Muscle layer of colon (tissue), 2 donors: ENCODE results near the gene ABCA13.

ENCODE experiments used
- H3K27ac ChIP-seq: one replicate; pipeline ENCODE4 v1.7.0; 2013; ENCODE audit warnings: low read depth, mild to moderate bottlenecking, low read length, moderate library complexity
- H3K27me3 ChIP-seq, 2 donors: one replicate each; pipeline ENCODE4 v1.7.0; 2013; ENCODE audit warnings: low read length in 2 of 2, mild to moderate bottlenecking in 2 of 2; ENCODE audit not compliant: insufficient read depth in 2 of 2, control insufficient read depth in 1 of 2
- H3K36me3 ChIP-seq: one replicate; pipeline ENCODE4 v1.7.0; 2013; ENCODE audit warnings: mild to moderate bottlenecking, low read length; ENCODE audit not compliant: insufficient read depth
- H3K4me1 ChIP-seq: one replicate; pipeline ENCODE4 v1.7.0; 2013; ENCODE audit warnings: mild to moderate bottlenecking, low read length; ENCODE audit not compliant: insufficient read depth
- H3K4me3 ChIP-seq, 2 donors: one replicate each; pipeline ENCODE4 v1.7.0; 2013; ENCODE audit warnings: low read length in 2 of 2, low read depth in 1 of 2, mild to moderate bottlenecking in 1 of 2, moderate library complexity in 1 of 2
- H3K9ac ChIP-seq: one replicate; pipeline ENCODE4 v1.7.0; 2013; ENCODE audit warnings: low read length
- H3K9me3 ChIP-seq: one replicate; pipeline ENCODE4 v1.7.0; 2013; ENCODE audit warnings: mild to moderate bottlenecking, low read length
- donor health status: abdominal sarcoma.
- donor health status: Adenocarcinoma of cecum.

The ABCA13 gene

GRCh38 chr7:48337781-48338180, 166.5 kb downstream of the ABCA13 start:
- Histone ChIP-seq H3K4me1 (no peaks in the 10 kb centered on the region), H3K9me3 (no peaks in the 10 kb centered on the region), H3K27me3 (no peaks in the 10 kb centered on the region), H3K9ac (no peak overlapping the region), H3K4me3 (no peak overlapping the region), H3K36me3 (no peaks in the 10 kb centered on the region), H3K27ac (no peak overlapping the region)

DNA sequence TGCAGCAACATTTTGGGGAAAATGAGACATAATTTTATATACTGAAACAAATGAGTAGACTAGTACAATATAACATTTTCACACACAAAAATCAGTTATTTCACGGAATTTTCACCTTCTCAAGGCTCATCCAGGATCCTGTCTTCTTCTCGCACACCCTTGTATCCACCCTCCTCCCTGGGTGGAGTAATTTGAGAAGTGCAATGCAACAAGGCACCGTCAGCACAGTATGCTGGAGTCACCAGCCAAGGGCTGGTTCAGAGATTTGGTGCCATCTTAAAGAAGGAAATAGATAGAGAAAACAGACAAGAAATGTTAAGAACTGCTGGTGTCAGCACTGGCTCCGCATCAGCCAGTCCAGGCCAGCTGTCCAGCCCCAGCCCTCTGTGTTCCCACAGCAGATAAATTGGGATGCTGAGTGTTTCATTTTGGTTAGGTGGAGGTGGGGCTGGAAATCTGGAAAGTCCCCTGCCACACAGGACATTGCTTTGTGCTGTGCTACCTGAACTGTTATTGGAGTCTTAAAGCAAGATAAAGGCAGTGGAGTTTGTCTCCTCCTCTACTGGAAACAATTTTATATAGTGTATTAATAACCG, 176.1 kb downstream of the ABCA13 start:
- no peaks in the 10 kb centered on the region for H3K4me1 ChIP-seq
- no peaks in the 10 kb centered on the region for H3K36me3 ChIP-seq
- H3K9me3 ChIP-seq: no peaks in the 10 kb centered on the region
- no peak overlapping the region for H3K27ac ChIP-seq
- no peak overlapping the region for H3K4me3 ChIP-seq
- H3K27me3 ChIP-seq: no peaks in the 10 kb centered on the region
- H3K9ac ChIP-seq: no peak overlapping the region

DNA sequence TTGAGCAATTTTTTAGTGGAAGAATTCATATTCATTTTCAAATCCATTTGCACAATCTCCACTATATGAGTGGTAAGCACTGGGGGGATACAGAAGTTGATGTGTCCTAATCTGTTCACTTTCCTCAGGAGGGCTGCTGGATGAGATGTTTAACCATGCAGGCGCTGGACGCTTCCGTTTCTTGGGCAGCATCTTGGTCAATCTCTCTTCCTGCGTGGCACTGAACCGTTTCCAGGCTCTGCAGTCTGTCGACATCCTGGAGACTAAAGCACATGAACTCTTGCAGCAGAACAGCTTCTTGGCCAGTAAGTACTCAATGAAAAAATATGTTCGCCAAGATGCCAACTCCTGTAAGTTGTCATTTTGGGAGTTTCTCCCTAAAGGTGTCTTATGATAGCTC, 179.3 kb downstream of the ABCA13 start:
- H3K9ac ChIP-seq: no peak overlapping the region
- H3K36me3 ChIP-seq: no peaks in the 10 kb centered on the region
- no peaks in the 10 kb centered on the region for H3K9me3 ChIP-seq
- no peak overlapping the region for H3K27ac ChIP-seq
- H3K4me3 ChIP-seq: no peak overlapping the region
- no peaks in the 10 kb centered on the region for H3K4me1 ChIP-seq
- no peaks in the 10 kb centered on the region for H3K27me3 ChIP-seq

GRCh38 chr7:48351900-48352299, 180.6 kb downstream of the ABCA13 start:
- Histone ChIP-seq H3K9me3 (no peaks in the 10 kb centered on the region), H3K27me3 (no peaks in the 10 kb centered on the region), H3K4me3 (no peak overlapping the region), H3K4me1 (no peaks in the 10 kb centered on the region), H3K27ac (no peak overlapping the region), H3K36me3 (no peaks in the 10 kb centered on the region), H3K9ac (no peak overlapping the region)

GRCh38 chr7:48355346-48355745, 184.1 kb downstream of the ABCA13 start:
- Histone ChIP-seq H3K27me3 (no peaks in the 10 kb centered on the region), H3K9me3 (no peaks in the 10 kb centered on the region), H3K36me3 (no peaks in the 10 kb centered on the region), H3K4me3 (no peak overlapping the region), H3K27ac (no peak overlapping the region), H3K9ac (no peak overlapping the region), H3K4me1 (no peaks in the 10 kb centered on the region)

DNA sequence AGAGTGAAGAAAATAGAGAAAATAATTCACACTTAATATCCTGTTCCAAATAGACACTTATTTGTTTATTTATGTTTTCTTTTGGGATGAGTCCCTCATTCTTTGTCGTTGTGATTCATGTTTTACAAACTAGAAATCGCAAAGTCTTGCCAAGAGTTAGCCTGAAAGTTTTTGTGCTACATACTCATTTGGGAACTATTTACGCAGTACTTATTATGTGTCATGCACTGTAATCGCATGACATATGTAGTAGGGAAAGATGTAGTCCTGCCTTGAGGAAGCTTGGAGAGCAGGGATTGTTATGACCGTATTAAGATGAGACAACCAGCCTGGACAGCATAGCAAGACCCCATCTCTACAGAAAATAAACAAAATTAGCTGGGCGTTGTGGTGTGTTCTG, 189.3 kb downstream of the ABCA13 start:
- Histone ChIP-seq H3K9me3 (no peaks in the 10 kb centered on the region), H3K4me3 (no peak overlapping the region), H3K27ac (no peak overlapping the region), H3K27me3 (no peaks in the 10 kb centered on the region), H3K36me3 (no peaks in the 10 kb centered on the region), H3K4me1 (no peaks in the 10 kb centered on the region), H3K9ac (no peak overlapping the region)

GRCh38 chr7:48363174-48363573, 191.9 kb downstream of the ABCA13 start:
- Histone ChIP-seq H3K27me3 (no peaks in the 10 kb centered on the region), H3K27ac (no peak overlapping the region), H3K9me3 (no peaks in the 10 kb centered on the region), H3K4me3 (no peak overlapping the region), H3K9ac (no peak overlapping the region), H3K36me3 (no peaks in the 10 kb centered on the region), H3K4me1 (no peaks in the 10 kb centered on the region)

GRCh38 chr7:48365010-48365409, 193.8 kb downstream of the ABCA13 start:
- Histone ChIP-seq H3K27ac (no peak overlapping the region), H3K27me3 (no peaks in the 10 kb centered on the region), H3K9ac (no peak overlapping the region), H3K36me3 (no peaks in the 10 kb centered on the region), H3K9me3 (no peaks in the 10 kb centered on the region), H3K4me1 (no peaks in the 10 kb centered on the region), H3K4me3 (no peak overlapping the region)

DNA sequence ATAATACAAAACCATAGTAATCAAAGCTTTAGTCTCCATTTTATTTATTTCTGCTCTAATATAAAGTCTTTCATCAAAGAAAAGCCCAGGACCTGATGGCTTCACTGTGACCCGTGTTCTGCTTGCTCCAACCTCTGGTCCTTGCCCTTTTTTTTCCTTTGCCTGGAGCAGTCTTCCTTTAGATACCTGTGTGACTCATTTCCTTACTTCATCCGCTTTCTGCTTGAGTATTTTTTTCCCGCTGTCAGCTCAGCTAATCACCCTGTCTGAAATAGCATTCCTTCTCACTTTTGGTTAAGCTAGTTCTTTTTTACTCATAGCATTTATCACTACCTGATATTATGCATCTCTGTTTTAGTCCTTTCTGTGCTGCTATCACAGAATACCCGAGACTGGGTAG, 194.8 kb downstream of the ABCA13 start:
- no peak overlapping the region for H3K4me3 ChIP-seq
- no peaks in the 10 kb centered on the region for H3K4me1 ChIP-seq
- no peak overlapping the region for H3K27ac ChIP-seq
- no peaks in the 10 kb centered on the region for H3K36me3 ChIP-seq
- H3K9ac ChIP-seq: no peak overlapping the region
- H3K27me3 ChIP-seq: no peaks in the 10 kb centered on the region
- no peaks in the 10 kb centered on the region for H3K9me3 ChIP-seq

- Histone ChIP-seq H3K27me3 (no peaks in the 10 kb centered on the region), H3K9ac (no peak overlapping the region), H3K4me1 (no peaks in the 10 kb centered on the region), H3K9me3 (no peaks in the 10 kb centered on the region), H3K4me3 (no peak overlapping the region), H3K27ac (no peak overlapping the region), H3K36me3 (no peaks in the 10 kb centered on the region)
Measured at GRCh38 chr7:48376263-48376662, 205.0 kb downstream of the ABCA13 start.

- no peak overlapping the region for H3K27ac ChIP-seq
- no peak overlapping the region for H3K4me3 ChIP-seq
- no peak overlapping the region for H3K9ac ChIP-seq
- no peaks in the 10 kb centered on the region for H3K36me3 ChIP-seq
- no peaks in the 10 kb centered on the region for H3K9me3 ChIP-seq
- H3K4me1 ChIP-seq: no peaks in the 10 kb centered on the region
- H3K27me3 ChIP-seq: no peaks in the 10 kb centered on the region
Measured at GRCh38 chr7:48380921-48381320, 209.7 kb downstream of the ABCA13 start.

DNA sequence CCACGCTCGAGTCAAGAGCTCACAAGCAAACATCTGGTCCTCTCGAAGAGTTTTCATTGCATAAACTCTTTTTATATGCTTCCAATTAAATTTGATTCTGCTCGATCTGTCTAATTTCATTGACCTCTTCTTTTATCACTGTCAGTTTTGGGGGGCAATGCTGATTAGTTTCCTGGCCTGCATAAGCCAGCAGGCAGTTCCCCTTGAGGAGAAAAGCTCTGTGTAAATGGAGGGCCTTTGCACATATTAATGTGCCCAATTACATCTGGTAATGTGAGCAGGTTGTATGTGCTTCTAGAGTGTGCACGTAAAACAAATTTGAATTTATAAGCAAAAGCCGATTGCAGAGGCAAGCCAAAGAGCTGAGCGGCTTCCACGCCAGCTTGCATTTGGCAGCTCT, 210.3 kb downstream of the ABCA13 start:
- Histone ChIP-seq H3K27me3 (no peaks in the 10 kb centered on the region), H3K9me3 (no peaks in the 10 kb centered on the region), H3K4me3 (no peak overlapping the region), H3K4me1 (no peaks in the 10 kb centered on the region), H3K36me3 (no peaks in the 10 kb centered on the region), H3K27ac (no peak overlapping the region), H3K9ac (no peak overlapping the region)
